ENCODE measurements around the gene ARL13A. TPM values are rescaled to one million over a fixed set of nuclear protein-coding genes. Genes with fewer than 3 reads are reported as not detected.
"Not testable (repeated sequence)": the region's sequence is repeated elsewhere in the genome, so short reads cannot be mapped to it uniquely, and the experiment has no call there.

Gene ARL13A
- total and polyA plus RNA-seq, 3 experiments from 2014 or later, result not detected

- ChIA-PET CTCF (no interaction called here), POLR2A (no interaction called here)
- no peak for DNase-seq
- Mint-ChIP-seq H3K4me3 (no peak overlapping the region), H3K9me3 (no peaks in the 10 kb centered on the region), H3K27me3 (no peaks in the 10 kb centered on the region), H3K4me1 (no peaks in the 10 kb centered on the region), H3K27ac (no peak overlapping the region), H3K36me3 (peaks cover 0 to 64% (median 8%) of the 10 kb centered on the region in 3 donors)
- no peaks in the 10 kb centered on the region for H3K9me3 ChIP-seq (ENCODE audit: low read length)
- no peaks in the 10 kb centered on the region for H3K4me1 ChIP-seq (ENCODE audit: insufficient read depth, low read length)
- no peaks in the 10 kb centered on the region for H3K36me3 ChIP-seq (ENCODE audit: insufficient read depth, low read length)
- no peak overlapping the region for H3K27ac ChIP-seq (ENCODE audit: low read depth, low read length)
- H3K4me3 ChIP-seq (ENCODE audit: low read length), result no peak overlapping the region
- H3K27me3 ChIP-seq (ENCODE audit: insufficient read depth, low read length, poor library complexity, severe bottlenecking), result no peaks in the 10 kb centered on the region
Observed at GRCh38 chrX:101009090-101009489, 39.6 kb downstream of the ARL13A start.

GRCh38 chrX:101012031-101012430, 42.5 kb downstream of the ARL13A start:
- H3K27me3 Mint-ChIP-seq; H3K36me3 ChIP-seq (ENCODE audit: insufficient read depth, low read length); H3K9me3 Mint-ChIP-seq; POLR2A ChIA-PET; H3K27ac ChIP-seq (ENCODE audit: low read depth, low read length); H3K9me3 ChIP-seq (ENCODE audit: low read length); H3K4me1 Mint-ChIP-seq; H3K27me3 ChIP-seq (ENCODE audit: insufficient read depth, low read length, poor library complexity, severe bottlenecking); DNase-seq; H3K4me1 ChIP-seq (ENCODE audit: insufficient read depth, low read length); CTCF ChIA-PET; H3K27ac Mint-ChIP-seq; H3K4me3 Mint-ChIP-seq; H3K4me3 ChIP-seq (ENCODE audit: low read length): not testable (repeated sequence)
- peaks cover 0 to 59% (median 6%) of the 10 kb centered on the region in 3 donors for H3K36me3 Mint-ChIP-seq

- H3K27ac ChIP-seq (ENCODE audit: low read depth, low read length), result no peak overlapping the region
- Mint-ChIP-seq H3K27ac (no peak overlapping the region), H3K4me1 (peaks cover 0 to 3% (median 0%) of the 10 kb centered on the region in 3 donors), H3K27me3 (no peaks in the 10 kb centered on the region), H3K4me3 (no peak overlapping the region), H3K9me3 (no peaks in the 10 kb centered on the region), H3K36me3 (peaks cover 0 to 68% (median 8%) of the 10 kb centered on the region in 3 donors)
- no peaks in the 10 kb centered on the region for H3K4me1 ChIP-seq (ENCODE audit: insufficient read depth, low read length)
- POLR2A ChIA-PET, result no interaction called here
- peaks cover 12% of the 10 kb centered on the region for H3K36me3 ChIP-seq (ENCODE audit: insufficient read depth, low read length)
- CTCF ChIA-PET, result no interaction called here
- no peak overlapping the region for H3K4me3 ChIP-seq (ENCODE audit: low read length)
- H3K9me3 ChIP-seq (ENCODE audit: low read length), result no peaks in the 10 kb centered on the region
- H3K27me3 ChIP-seq (ENCODE audit: insufficient read depth, low read length, poor library complexity, severe bottlenecking), result no peaks in the 10 kb centered on the region
- DNase-seq, result no peak
Observed at GRCh38 chrX:101022020-101022419, 52.5 kb downstream of the ARL13A start.

- H3K27me3 ChIP-seq (ENCODE audit: insufficient read depth, low read length, poor library complexity, severe bottlenecking), result no peaks in the 10 kb centered on the region
- Mint-ChIP-seq H3K36me3 (peaks cover 0 to 70% (median 15%) of the 10 kb centered on the region in 3 donors), H3K9me3 (no peaks in the 10 kb centered on the region), H3K27ac (peak overlapping the region in 2 of 8 donors; percentile 67 to 75), H3K27me3 (peaks cover 0 to 2% of the 10 kb centered on the region in 2 donors), H3K4me3 (no peak overlapping the region), H3K4me1 (peaks cover 0 to 12% (median 6%) of the 10 kb centered on the region in 3 donors)
- H3K4me3 ChIP-seq (ENCODE audit: low read length), result no peak overlapping the region
- ChIA-PET POLR2A (no interaction called here), CTCF (no interaction called here)
- peaks cover 15% of the 10 kb centered on the region for H3K36me3 ChIP-seq (ENCODE audit: insufficient read depth, low read length)
- no peaks in the 10 kb centered on the region for H3K9me3 ChIP-seq (ENCODE audit: low read length)
- DNase-seq, result no peak
- no peak overlapping the region for H3K27ac ChIP-seq (ENCODE audit: low read depth, low read length)
- no peaks in the 10 kb centered on the region for H3K4me1 ChIP-seq (ENCODE audit: insufficient read depth, low read length)
Observed at GRCh38 chrX:101025126-101025525, 55.6 kb downstream of the ARL13A start.

- POLR2A ChIA-PET, result no interaction called here
- CTCF ChIA-PET, result no interaction called here
- Histone ChIP-seq H3K4me3 (ENCODE audit: low read length) (no peak overlapping the region), H3K9me3 (ENCODE audit: low read length) (no peaks in the 10 kb centered on the region), H3K27me3 (ENCODE audit: insufficient read depth, low read length, poor library complexity, severe bottlenecking) (no peaks in the 10 kb centered on the region), H3K36me3 (ENCODE audit: insufficient read depth, low read length) (peaks cover 5% of the 10 kb centered on the region), H3K4me1 (ENCODE audit: insufficient read depth, low read length) (no peaks in the 10 kb centered on the region), H3K27ac (ENCODE audit: low read depth, low read length) (no peak overlapping the region)
- Mint-ChIP-seq H3K4me1 (peaks cover 0 to 12% (median 6%) of the 10 kb centered on the region in 3 donors), H3K27me3 (peaks cover 0 to 3% of the 10 kb centered on the region in 2 donors), H3K9me3 (no peaks in the 10 kb centered on the region), H3K27ac (peak overlapping the region in 4 of 8 donors; percentile 22 to 57 (median 25)), H3K4me3 (no peak overlapping the region), H3K36me3 (peaks cover 3 to 57% (median 11%) of the 10 kb centered on the region in 3 donors)
- no peak for DNase-seq
Observed at GRCh38 chrX:101028562-101028961, 59.1 kb downstream of the ARL13A start.

- Mint-ChIP-seq H3K27ac (peak overlapping the region in 3 of 8 donors; percentile 8 to 48 (median 17)), H3K9me3 (no peaks in the 10 kb centered on the region), H3K4me1 (peaks cover 0 to 12% (median 6%) of the 10 kb centered on the region in 3 donors), H3K36me3 (peaks cover 3 to 56% (median 11%) of the 10 kb centered on the region in 3 donors), H3K4me3 (no peak overlapping the region), H3K27me3 (peaks cover 0 to 3% of the 10 kb centered on the region in 2 donors)
- H3K27ac ChIP-seq (ENCODE audit: low read depth, low read length), result no peak overlapping the region
- H3K36me3 ChIP-seq (ENCODE audit: insufficient read depth, low read length), result peaks cover 5% of the 10 kb centered on the region
- CTCF ChIA-PET, result no interaction called here
- H3K27me3 ChIP-seq (ENCODE audit: insufficient read depth, low read length, poor library complexity, severe bottlenecking), result no peaks in the 10 kb centered on the region
- DNase-seq, result no peak
- no peak overlapping the region for H3K4me3 ChIP-seq (ENCODE audit: low read length)
- H3K9me3 ChIP-seq (ENCODE audit: low read length), result no peaks in the 10 kb centered on the region
- H3K4me1 ChIP-seq (ENCODE audit: insufficient read depth, low read length), result no peaks in the 10 kb centered on the region
- POLR2A ChIA-PET, result no interaction called here
Observed at GRCh38 chrX:101029665-101030064, 60.2 kb downstream of the ARL13A start.

GRCh38 chrX:101037231-101037630, 67.7 kb downstream of the ARL13A start:
- Histone ChIP-seq H3K4me1 (ENCODE audit: insufficient read depth, low read length) (no peaks in the 10 kb centered on the region), H3K9me3 (ENCODE audit: low read length) (no peaks in the 10 kb centered on the region), H3K36me3 (ENCODE audit: insufficient read depth, low read length) (no peaks in the 10 kb centered on the region), H3K4me3 (ENCODE audit: low read length) (no peak overlapping the region), H3K27me3 (ENCODE audit: insufficient read depth, low read length, poor library complexity, severe bottlenecking) (no peaks in the 10 kb centered on the region), H3K27ac (ENCODE audit: low read depth, low read length) (no peak overlapping the region)
- Mint-ChIP-seq H3K36me3 (peaks cover 0 to 61% (median 2%) of the 10 kb centered on the region in 3 donors), H3K4me3 (no peak overlapping the region), H3K27ac (peak overlapping the region in 1 of 8 donors; percentile 11), H3K27me3 (no peaks in the 10 kb centered on the region), H3K4me1 (peaks cover 0 to 11% (median 5%) of the 10 kb centered on the region in 3 donors), H3K9me3 (no peaks in the 10 kb centered on the region)
- no peak for DNase-seq
- ChIA-PET POLR2A (no interaction called here), CTCF (no interaction called here)

- Histone ChIP-seq H3K27ac (ENCODE audit: low read depth, low read length) (no peak overlapping the region), H3K4me3 (ENCODE audit: low read length) (no peak overlapping the region), H3K4me1 (ENCODE audit: insufficient read depth, low read length) (no peaks in the 10 kb centered on the region), H3K27me3 (ENCODE audit: insufficient read depth, low read length, poor library complexity, severe bottlenecking) (no peaks in the 10 kb centered on the region), H3K9me3 (ENCODE audit: low read length) (no peaks in the 10 kb centered on the region), H3K36me3 (ENCODE audit: insufficient read depth, low read length) (no peaks in the 10 kb centered on the region)
- Mint-ChIP-seq H3K27ac (no peak overlapping the region), H3K4me3 (no peak overlapping the region), H3K36me3 (peaks cover 0 to 62% (median 2%) of the 10 kb centered on the region in 3 donors), H3K9me3 (no peaks in the 10 kb centered on the region), H3K4me1 (peaks cover 0 to 22% (median 5%) of the 10 kb centered on the region in 3 donors), H3K27me3 (no peaks in the 10 kb centered on the region)
- ChIA-PET POLR2A (no interaction called here), CTCF (interaction anchor here (0.6 kb wide), 1 partner anchor 234 kb away, joined by 3 read pairs; no protein-coding TSS in a partner anchor)
- DNase-seq, result no peak
Observed at GRCh38 chrX:101040197-101040596, 70.7 kb downstream of the ARL13A start.

Measured in CD8-positive, alpha-beta memory T cell (primary cell).